Neuronal stem cell (in vitro differentiated cells): ENCODE results near the gene LILRA6.

ENCODE experiments used
- DNase-seq: peaks from one replicate; pipeline ENCODE4 v3.0.0-alpha.2; 2013; ENCODE audit warnings: low spot score
- H2AFZ ChIP-seq: one replicate; pipeline ENCODE4 v1.6.1; 2013; ENCODE audit warnings: mild to moderate bottlenecking, low read length, inconsistent platforms
- H2AK5ac ChIP-seq: 2 replicates; pipeline ENCODE4 v1.6.1; 2013; ENCODE audit warnings: low read depth, mild to moderate bottlenecking, inconsistent platforms, low read length, moderate library complexity, mixed read lengths
- H2BK120ac ChIP-seq: 2 replicates; pipeline ENCODE4 v1.6.1; 2013; ENCODE audit warnings: low read depth, mild to moderate bottlenecking, inconsistent platforms, low read length, moderate library complexity, mixed read lengths
- H2BK12ac ChIP-seq: one replicate; pipeline ENCODE4 v1.6.1; 2013; ENCODE audit warnings: low read length, inconsistent platforms
- H2BK15ac ChIP-seq: 2 replicates; pipeline ENCODE4 v1.6.1; 2013; ENCODE audit warnings: mild to moderate bottlenecking, low read length, inconsistent platforms, mixed read lengths
- H2BK5ac ChIP-seq: one replicate; pipeline ENCODE4 v1.6.1; 2013; ENCODE audit warnings: inconsistent platforms, mild to moderate bottlenecking, low read length, moderate library complexity
- H3K14ac ChIP-seq: one replicate; pipeline ENCODE4 v1.6.1; 2013; ENCODE audit warnings: low read length, inconsistent platforms
- H3K18ac ChIP-seq: 2 replicates; pipeline ENCODE4 v1.6.1; 2013; ENCODE audit warnings: low read length, inconsistent platforms
- H3K23ac ChIP-seq: 2 replicates; pipeline ENCODE4 v1.6.1; 2013; ENCODE audit warnings: low read depth, mild to moderate bottlenecking, mixed read lengths, low read length, inconsistent platforms; ENCODE audit not compliant: poor library complexity
- H3K27ac ChIP-seq: replicated peaks from 3 replicates; pipeline ENCODE4 v1.5.1; 2013; ENCODE audit warnings: low read length, inconsistent platforms
- H3K27me3 ChIP-seq, 3 experiments: 2 replicates each; pipeline ENCODE4 v1.6.1; 2013; ENCODE audit warnings: low read length in 3 of 3, mild to moderate bottlenecking in 2 of 3, inconsistent platforms in 1 of 3, low read depth in 1 of 3, mixed read lengths in 1 of 3, moderate library complexity in 1 of 3; ENCODE audit not compliant: control insufficient read depth in 3 of 3, insufficient read depth in 3 of 3
- H3K36me3 ChIP-seq, 2 donors: replicated peaks in 1 of 2; 2 replicates each; pipeline ENCODE4 v1.6.1; 2013; ENCODE audit warnings: low read length in 2 of 2; ENCODE audit not compliant: control insufficient read depth in 2 of 2, insufficient read depth in 2 of 2
- H3K4ac ChIP-seq: 2 replicates; pipeline ENCODE4 v1.6.1; 2013; ENCODE audit warnings: inconsistent platforms, mild to moderate bottlenecking, low read length, moderate library complexity
- H3K4me1 ChIP-seq, 2 donors: 1 replicate in 1 of 2; 2 replicates in 1 of 2; pipeline ENCODE4 v1.6.1; 2013; ENCODE audit warnings: low read length in 2 of 2, low read depth in 1 of 2; ENCODE audit not compliant: control insufficient read depth in 2 of 2, insufficient read depth in 1 of 2
- H3K4me2 ChIP-seq: one replicate; pipeline ENCODE4 v1.6.1; 2013; ENCODE audit warnings: mild to moderate bottlenecking, low read length, inconsistent platforms; ENCODE audit not compliant: insufficient read depth, poor library complexity, severe bottlenecking
- H3K4me3 ChIP-seq, 2 donors: 2 replicates each; pipeline ENCODE4 v1.5.1; 2013; ENCODE audit warnings: low read length in 2 of 2, mild to moderate bottlenecking in 2 of 2, inconsistent platforms in 1 of 2, moderate library complexity in 1 of 2
- H3K79me1 ChIP-seq: one replicate; pipeline ENCODE4 v1.6.1; 2013; ENCODE audit warnings: low read depth, mild to moderate bottlenecking, inconsistent platforms, low read length, moderate library complexity
- H3K9ac ChIP-seq: one replicate; pipeline ENCODE4 v1.6.1; 2013; ENCODE audit warnings: mild to moderate bottlenecking, low read depth, low read length, inconsistent platforms; ENCODE audit not compliant: poor library complexity
- H3K9me3 ChIP-seq, 2 donors: replicated peaks in 1 of 2; 2 replicates each; pipeline versions ENCODE3 to v1.6.1; 2013; ENCODE audit warnings: low read length in 2 of 2, mild to moderate bottlenecking in 2 of 2, inconsistent platforms in 1 of 2, low read depth in 1 of 2, mixed read lengths in 1 of 2, moderate library complexity in 1 of 2; ENCODE audit not compliant: control insufficient read depth in 2 of 2, insufficient read depth in 1 of 2
- H4K8ac ChIP-seq: one replicate; pipeline ENCODE4 v1.6.1; 2013; ENCODE audit warnings: low read depth, mild to moderate bottlenecking, inconsistent platforms, low read length, moderate library complexity
- H4K91ac ChIP-seq: one replicate; pipeline ENCODE4 v1.6.1; 2013; ENCODE audit warnings: low read length, low read depth, mild to moderate bottlenecking, inconsistent platforms; ENCODE audit not compliant: poor library complexity
- WGBS, 2 donors: extraction: QIAGEN DNeasy Blood & Tissue Kit; methylation state at CpG; one replicate each; pipeline ENCODE4 v1.1.7; 2013; ENCODE audit warnings: missing lambda C conversion rate in 2 of 2, mixed read lengths in 1 of 2; ENCODE audit not compliant: insufficient read length in 2 of 2, insufficient replicate concordance in 1 of 2; ENCODE audit errors: extremely low coverage in 2 of 2; 5-methylcytosine and 5-hydroxymethylcytosine counted together

The LILRA6 gene

GRCh38 chr19:54268936-54269335 is 26.3 kb upstream of the LILRA6 start:
- H2BK5ac ChIP-seq, result no peak overlapping the region
- no peak overlapping the region for H3K18ac ChIP-seq
- WGBS, 2 donors, result no CpG with 5 or more reads among the region's 2 CpGs
- no peak overlapping the region for H2BK15ac ChIP-seq
- H2AFZ ChIP-seq, result no peak overlapping the region
- H2BK120ac ChIP-seq, result no peak overlapping the region
- no peak overlapping the region for H3K4me2 ChIP-seq
- no peak overlapping the region for H3K27ac ChIP-seq
- no peak overlapping the region for H3K4me3 ChIP-seq
- H3K9ac ChIP-seq, result no peak overlapping the region
- H3K9me3 ChIP-seq, result no peaks in the 10 kb centered on the region
- H4K8ac ChIP-seq, result no peak overlapping the region
- no peak overlapping the region for H2AK5ac ChIP-seq
- no peaks in the 10 kb centered on the region for H3K36me3 ChIP-seq
- H2BK12ac ChIP-seq, result no peak overlapping the region
- no peak for DNase-seq
- no peak overlapping the region for H3K14ac ChIP-seq
- no peak overlapping the region for H3K4ac ChIP-seq
- H3K27me3 ChIP-seq, result peaks cover 0 to 3% (median 0%) of the 10 kb centered on the region in 3 experiments
- no peak overlapping the region for H4K91ac ChIP-seq
- no peak overlapping the region for H3K23ac ChIP-seq
- no peaks in the 10 kb centered on the region for H3K4me1 ChIP-seq
- H3K79me1 ChIP-seq, result no peaks in the 10 kb centered on the region

DNA sequence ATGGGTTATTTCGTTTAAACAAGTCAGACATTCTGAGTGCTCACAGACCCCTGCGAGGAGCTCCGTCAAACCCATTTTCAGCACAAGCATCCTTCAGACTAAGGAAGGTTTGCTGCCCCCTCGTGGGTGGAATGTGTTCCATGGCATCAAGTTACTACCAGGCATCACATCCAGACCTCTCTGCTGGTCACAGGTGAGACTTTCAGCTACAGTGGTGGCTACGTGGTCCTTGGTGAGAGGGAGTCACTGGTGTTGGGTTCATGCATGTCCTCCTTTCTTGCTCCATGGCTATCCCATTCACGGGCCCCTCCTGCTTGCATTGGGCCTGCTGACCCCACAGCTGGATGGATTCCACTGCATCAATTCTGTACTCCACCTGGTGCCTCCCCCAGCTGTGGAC is 23.5 kb upstream of the LILRA6 start:
- Histone ChIP-seq H3K4me3 (no peak overlapping the region), H3K18ac (no peak overlapping the region), H2BK12ac (no peak overlapping the region), H3K27ac (no peak overlapping the region), H3K36me3 (no peaks in the 10 kb centered on the region), H3K4ac (no peak overlapping the region), H3K4me1 (no peaks in the 10 kb centered on the region), H3K23ac (no peak overlapping the region), H3K27me3 (peaks cover 0 to 3% (median 3%) of the 10 kb centered on the region in 3 experiments), H3K4me2 (no peak overlapping the region), H3K9me3 (no peaks in the 10 kb centered on the region), H4K91ac (no peak overlapping the region), H4K8ac (no peak overlapping the region), H2AFZ (no peak overlapping the region), H2BK5ac (no peak overlapping the region), H3K79me1 (no peaks in the 10 kb centered on the region), H2AK5ac (no peak overlapping the region), H3K14ac (no peak overlapping the region), H2BK120ac (no peak overlapping the region), H2BK15ac (no peak overlapping the region), H3K9ac (no peak overlapping the region)
- no CpG with 5 or more reads among the region's 6 CpGs for WGBS, 2 donors
- DNase-seq, result peak; percentile 88

- Histone ChIP-seq H3K27ac (no peak overlapping the region), H4K8ac (no peak overlapping the region), H3K4me3 (no peak overlapping the region), H2BK12ac (no peak overlapping the region), H3K23ac (no peak overlapping the region), H3K4me1 (no peaks in the 10 kb centered on the region), H3K79me1 (no peaks in the 10 kb centered on the region), H3K4ac (no peak overlapping the region), H3K14ac (no peak overlapping the region), H3K4me2 (no peak overlapping the region), H3K9me3 (no peaks in the 10 kb centered on the region), H3K9ac (no peak overlapping the region), H3K36me3 (no peaks in the 10 kb centered on the region), H4K91ac (no peak overlapping the region), H2BK120ac (no peak overlapping the region), H2BK15ac (peak overlapping the region; percentile 19), H3K18ac (peak overlapping the region; percentile 59), H2BK5ac (no peak overlapping the region), H2AK5ac (no peak overlapping the region), H2AFZ (no peak overlapping the region), H3K27me3 (peaks cover 0 to 10% (median 3%) of the 10 kb centered on the region in 3 experiments)
- WGBS, 2 donors, result no CpG with 5 or more reads among the region's 2 CpGs
- DNase-seq, result no peak
Observed at GRCh38 chr19:54262470-54262869, 19.9 kb upstream of the LILRA6 start.

DNA sequence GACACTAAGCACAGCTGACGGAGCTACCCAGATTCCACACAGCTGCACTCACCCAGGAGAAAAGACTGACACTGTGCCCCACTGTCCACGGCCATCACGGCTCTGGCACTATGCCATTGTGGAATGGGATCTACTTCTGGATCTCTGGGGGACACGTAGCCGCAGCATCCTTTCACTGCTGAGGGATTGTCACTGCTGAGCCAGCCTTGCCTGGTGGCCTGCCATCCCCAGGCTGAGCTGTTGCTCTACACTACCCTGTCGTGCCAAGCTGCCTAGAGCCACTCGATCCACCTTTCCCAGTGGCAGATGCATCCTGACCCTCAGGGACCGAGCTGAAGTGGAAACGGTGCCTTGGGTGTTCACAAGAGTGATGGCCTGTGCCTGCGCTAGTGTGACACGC is 19.5 kb upstream of the LILRA6 start:
- Histone ChIP-seq H2BK5ac (no peak overlapping the region), H3K23ac (peak overlapping the region; percentile 58), H2BK12ac (no peak overlapping the region), H3K79me1 (no peaks in the 10 kb centered on the region), H3K27me3 (peaks cover 0 to 14% (median 3%) of the 10 kb centered on the region in 3 experiments), H3K4me1 (no peaks in the 10 kb centered on the region), H3K14ac (no peak overlapping the region), H3K9ac (no peak overlapping the region), H3K27ac (no peak overlapping the region), H3K4me3 (peak overlapping the region in 1 of 2 donors; percentile 1), H2BK15ac (peak overlapping the region; percentile 19), H3K9me3 (no peaks in the 10 kb centered on the region), H2BK120ac (no peak overlapping the region), H4K8ac (no peak overlapping the region), H3K18ac (peak overlapping the region; percentile 59), H2AK5ac (no peak overlapping the region), H4K91ac (no peak overlapping the region), H3K36me3 (no peaks in the 10 kb centered on the region), H3K4me2 (no peak overlapping the region), H2AFZ (no peak overlapping the region), H3K4ac (no peak overlapping the region)
- WGBS, 2 donors, result no CpG with 5 or more reads among the region's 11 CpGs
- DNase-seq, result no peak
